IPS-15b (cell line): ENCODE data around the gene GUCY2D.
"Not testable (repeated sequence)": the region's sequence is repeated elsewhere in the genome, so short reads cannot be mapped to it uniquely, and the experiment has no call there.

Source experiments
- H3K27me3 ChIP-seq: one replicate; pipeline ENCODE4 v1.6.1; 2013; ENCODE audit warnings: low read length; ENCODE audit not compliant: control insufficient read depth, insufficient read depth
- H3K36me3 ChIP-seq: one replicate; pipeline ENCODE4 v1.6.1; 2013; ENCODE audit warnings: low read length; ENCODE audit not compliant: control insufficient read depth, insufficient read depth
- H3K4me1 ChIP-seq: one replicate; pipeline ENCODE4 v1.6.1; 2013; ENCODE audit warnings: mild to moderate bottlenecking, low read length; ENCODE audit not compliant: control insufficient read depth, insufficient read depth
- H3K4me3 ChIP-seq: one replicate; pipeline ENCODE4 v1.5.1; 2013; ENCODE audit warnings: low read depth, low read length
- H3K9ac ChIP-seq: one replicate; pipeline ENCODE4 v1.6.1; 2013; ENCODE audit warnings: low read depth, mild to moderate bottlenecking, low read length
- H3K9me3 ChIP-seq: one replicate; pipeline ENCODE4 v1.6.1; 2013; ENCODE audit warnings: mild to moderate bottlenecking, low read length; ENCODE audit not compliant: control insufficient read depth, insufficient read depth

Gene GUCY2D

GRCh38 chr17:8001976-8002720 lies at the start of gene GUCY2D:
Gene GUCY2D (plus strand): TSS chr17:8002615. CDS start chr17:8003048, 433 bp downstream.
- Histone ChIP-seq H3K4me3 (peak within 1 kb of the TSS; percentile 18), H3K27me3 (peaks cover 29% of the 10 kb centered on the region), H3K9ac (no peak within 1 kb of the TSS)

GRCh38 chr17:7953266-7953665 lies 49.1 kb upstream of the GUCY2D start:
- not testable (repeated sequence) for H3K4me3 ChIP-seq, H3K9ac ChIP-seq, H3K36me3 ChIP-seq, H3K4me1 ChIP-seq, H3K9me3 ChIP-seq, H3K27me3 ChIP-seq

More at GRCh38 chr17:8001976-8002720, at the start of gene GUCY2D:
- Histone ChIP-seq H3K36me3 (no peaks in the 10 kb centered on the region), H3K4me1 (no peaks in the 10 kb centered on the region), H3K9me3 (no peaks in the 10 kb centered on the region)

- H3K4me3 ChIP-seq: no peak overlapping the region
- H3K36me3 ChIP-seq: no peaks in the 10 kb centered on the region
- no peaks in the 10 kb centered on the region for H3K27me3 ChIP-seq
- H3K4me1 ChIP-seq: no peaks in the 10 kb centered on the region
- H3K9me3 ChIP-seq: no peaks in the 10 kb centered on the region
- no peak overlapping the region for H3K9ac ChIP-seq
Measured at GRCh38 chr17:7955414-7956227, 46.8 kb upstream of the GUCY2D start.

- H3K4me1 ChIP-seq: no peaks in the 10 kb centered on the region
- H3K36me3 ChIP-seq: no peaks in the 10 kb centered on the region
- no peaks in the 10 kb centered on the region for H3K27me3 ChIP-seq
- H3K9ac ChIP-seq: no peak overlapping the region
- H3K9me3 ChIP-seq: no peaks in the 10 kb centered on the region
- H3K4me3 ChIP-seq: no peak overlapping the region
Measured at GRCh38 chr17:7956228-7956965, 46.0 kb upstream of the GUCY2D start.

- no peaks in the 10 kb centered on the region for H3K4me1 ChIP-seq
- no peak overlapping the region for H3K4me3 ChIP-seq
- no peaks in the 10 kb centered on the region for H3K27me3 ChIP-seq
- no peak overlapping the region for H3K9ac ChIP-seq
- H3K36me3 ChIP-seq: no peaks in the 10 kb centered on the region
- no peaks in the 10 kb centered on the region for H3K9me3 ChIP-seq
Measured at GRCh38 chr17:7959503-7960253, 42.7 kb upstream of the GUCY2D start.

- Histone ChIP-seq H3K4me3 (no peak overlapping the region), H3K27me3 (no peaks in the 10 kb centered on the region), H3K9ac (no peak overlapping the region), H3K36me3 (no peaks in the 10 kb centered on the region), H3K4me1 (no peaks in the 10 kb centered on the region), H3K9me3 (no peaks in the 10 kb centered on the region)
Measured at GRCh38 chr17:7961421-7961820, 41.0 kb upstream of the GUCY2D start.

- Histone ChIP-seq H3K9me3 (no peaks in the 10 kb centered on the region), H3K36me3 (no peaks in the 10 kb centered on the region), H3K27me3 (no peaks in the 10 kb centered on the region), H3K9ac (no peak overlapping the region), H3K4me3 (no peak overlapping the region), H3K4me1 (no peaks in the 10 kb centered on the region)
Measured at GRCh38 chr17:7967751-7968150, 34.7 kb upstream of the GUCY2D start.

- no peaks in the 10 kb centered on the region for H3K4me1 ChIP-seq
- H3K27me3 ChIP-seq: no peaks in the 10 kb centered on the region
- H3K9me3 ChIP-seq: no peaks in the 10 kb centered on the region
- H3K4me3 ChIP-seq: no peak overlapping the region
- no peak overlapping the region for H3K9ac ChIP-seq
- H3K36me3 ChIP-seq: no peaks in the 10 kb centered on the region
Measured at GRCh38 chr17:7969433-7969832, 33.0 kb upstream of the GUCY2D start.

- Histone ChIP-seq H3K27me3 (no peaks in the 10 kb centered on the region), H3K36me3 (no peaks in the 10 kb centered on the region), H3K9ac (no peak overlapping the region), H3K4me3 (no peak overlapping the region), H3K9me3 (no peaks in the 10 kb centered on the region), H3K4me1 (no peaks in the 10 kb centered on the region)
Measured at GRCh38 chr17:7971651-7972050, 30.8 kb upstream of the GUCY2D start.

GRCh38 chr17:7972131-7972785 lies 30.2 kb upstream of the GUCY2D start:
- Histone ChIP-seq H3K9ac (no peak overlapping the region), H3K4me3 (no peak overlapping the region), H3K27me3 (no peaks in the 10 kb centered on the region), H3K36me3 (no peaks in the 10 kb centered on the region), H3K4me1 (no peaks in the 10 kb centered on the region), H3K9me3 (no peaks in the 10 kb centered on the region)

- Histone ChIP-seq H3K9ac (no peak overlapping the region), H3K27me3 (no peaks in the 10 kb centered on the region), H3K4me1 (no peaks in the 10 kb centered on the region), H3K36me3 (no peaks in the 10 kb centered on the region), H3K4me3 (no peak overlapping the region), H3K9me3 (no peaks in the 10 kb centered on the region)
Measured at GRCh38 chr17:7974638-7975131, 27.7 kb upstream of the GUCY2D start.
